GM12878 (cell line): ENCODE results near the gene WNT5A. TPM values are rescaled to one million over a fixed set of nuclear protein-coding genes. Genes with fewer than 3 reads are reported as not detected.

Experiments used
- ATAC-seq: fragments of 200-7000 bp; cut with Tn5 transposase; 3 replicates; pipeline ENCODE4 v1.9.1; 2020; ENCODE audit warnings: mild to moderate bottlenecking, moderate library complexity
- BruUV-seq: library from RNA; stranded (reverse); fragments of 400-500 nt; replicated peaks from 2 replicates; lab custom pipeline; 2021; lab: Mats Ljungman, UMichigan
- CTCF ChIA-PET: fragments of 300-600 bp; sonication (Branson Sonifier 250); formaldehyde crosslinking; extraction: SDS; loops from one replicate; lab custom pipeline; 2021; ENCODE audit warnings: inconsistent platforms; lab: Yijun Ruan, JAX
- POLR2A ChIA-PET: fragments of 350-600 bp; formaldehyde crosslinking; extraction: SDS; loops from one replicate; lab custom pipeline; 2021; ENCODE audit warnings: inconsistent platforms; lab: Charles Lee
- RAD21 ChIA-PET: fragments of 300-600 bp; sonication (Branson Sonifier 250); formaldehyde crosslinking; loops from one replicate; lab custom pipeline; 2023; ENCODE audit warnings: antibody characterized with exemption; ENCODE audit not compliant: unreplicated experiment; lab: Charles Lee
- SMC1A ChIA-PET: fragments of 300-600 bp; sonication (Branson Sonifier 250); formaldehyde crosslinking; loops from one replicate; lab custom pipeline; 2023; ENCODE audit not compliant: unreplicated experiment, uncharacterized antibody; lab: Charles Lee
- DNase-seq: peaks from one replicate; pipeline ENCODE4 v3.0.0-alpha.2; 2011; ENCODE audit warnings: low read depth, low spot score
- FAIRE-seq: peaks from 3 replicates; lab custom pipeline; 2011; peaks lifted over from hg19 to GRCh38; lab: Jason Lieb, UNC
- H2AFZ ChIP-seq: 2 replicates; pipeline ENCODE4 v1.6.0; 2011; ENCODE audit warnings: low read depth, low read length, control low read depth; ENCODE audit not compliant: control insufficient read depth
- H3K27ac ChIP-seq: 2 replicates; pipeline ENCODE4 v1.5.1; 2011; ENCODE audit warnings: control low read depth; ENCODE audit not compliant: control insufficient read depth, insufficient read depth
- H3K27me3 ChIP-seq, 2 experiments: replicated peaks in 1 of 2; 2 replicates each; pipeline versions ENCODE4 v1.6.0 to v1.6.1; 2011; ENCODE audit warnings: low read length in 1 of 2; ENCODE audit not compliant: control insufficient read depth in 2 of 2, insufficient read depth in 2 of 2
- H3K36me3 ChIP-seq, 2 experiments: 2 replicates each; pipeline ENCODE4 v1.5.1; 2011; ENCODE audit warnings: low read length in 1 of 2; ENCODE audit not compliant: control insufficient read depth in 2 of 2, insufficient read depth in 2 of 2
- H3K4me1 ChIP-seq: 2 replicates; pipeline ENCODE4 v1.6.1; 2011; ENCODE audit warnings: mild to moderate bottlenecking, low read length, moderate library complexity, mixed read lengths; ENCODE audit not compliant: control insufficient read depth, insufficient read depth
- H3K4me2 ChIP-seq: 2 replicates; pipeline ENCODE4 v1.6.0; 2011; ENCODE audit warnings: control low read depth; ENCODE audit not compliant: control insufficient read depth, insufficient read depth
- H3K4me3 ChIP-seq: fragments of 200-600 bp; sonication (generic); 2 replicates; pipeline ENCODE4 v1.5.1; 2016
- H3K79me2 ChIP-seq: 2 replicates; pipeline ENCODE4 v1.6.0; 2011; ENCODE audit warnings: low read length; ENCODE audit not compliant: control insufficient read depth, insufficient read depth
- H3K9ac ChIP-seq: 2 replicates; pipeline ENCODE4 v1.8.0; 2011; ENCODE audit warnings: low read length, control low read depth, mixed read lengths; ENCODE audit not compliant: control insufficient read depth, insufficient read depth
- H3K9me3 ChIP-seq: replicated peaks from 3 replicates; pipeline ENCODE4 v1.5.1; 2011; ENCODE audit warnings: mild to moderate bottlenecking, low read length; ENCODE audit not compliant: control insufficient read depth, insufficient read depth
- H4K20me1 ChIP-seq: 2 replicates; pipeline ENCODE4 v1.6.0; 2011; ENCODE audit not compliant: control insufficient read depth, insufficient read depth
- BACH1 ChIP-seq: fragments of 450-650 bp; IDR thresholded peaks from 2 replicates; pipeline ENCODE4 v1.6.1; 2017; ENCODE audit warnings: mild to moderate bottlenecking, borderline replicate concordance
- BCLAF1 ChIP-seq: fragments of 450-650 bp; IDR thresholded peaks from 2 replicates; pipeline ENCODE4 v1.6.1; 2017; ENCODE audit warnings: antibody characterized with exemption, mild to moderate bottlenecking, moderate library complexity
- CHD1 ChIP-seq: IDR thresholded peaks from 2 replicates; pipeline ENCODE4 v1.6.1; 2012; ENCODE audit warnings: low read depth, low read length, improper control_type of control experiment
- FOXK2 ChIP-seq: fragments of 450-650 bp; IDR thresholded peaks from 2 replicates; pipeline ENCODE4 v1.6.1; 2017; ENCODE audit warnings: mild to moderate bottlenecking, moderate library complexity
- JUNB ChIP-seq: IDR thresholded peaks from 2 replicates; pipeline ENCODE4 v1.6.1; 2016; ENCODE audit warnings: antibody characterized with exemption, mild to moderate bottlenecking
- KAT2A ChIP-seq: conservative IDR thresholded peaks from 2 replicates; pipeline ENCODE4 v1.6.1; 2011; ENCODE audit warnings: low read depth, low read length; ENCODE audit not compliant: control insufficient read depth
- KLF5 ChIP-seq: fragments of 450-650 bp; IDR thresholded peaks from 2 replicates; pipeline ENCODE4 v1.6.1; 2014; ENCODE audit warnings: mild to moderate bottlenecking; ENCODE audit not compliant: partially characterized antibody
- NKRF ChIP-seq: fragments of 450-650 bp; conservative IDR thresholded peaks from 2 replicates; pipeline ENCODE4 v1.6.1; 2017; ENCODE audit warnings: mild to moderate bottlenecking, moderate library complexity
- POLR2AphosphoS5 ChIP-seq: IDR thresholded peaks from 2 replicates; pipeline ENCODE4 v1.6.1; 2011; ENCODE audit warnings: mild to moderate bottlenecking, low read length, inconsistent platforms
- RB1 ChIP-seq: fragments of 450-650 bp; formaldehyde crosslinking; IDR thresholded peaks from 2 replicates; pipeline ENCODE4 v1.6.1; 2017; ENCODE audit warnings: mild to moderate bottlenecking, borderline replicate concordance
- SIX5 ChIP-seq: IDR thresholded peaks from 2 replicates; pipeline ENCODE4 v1.6.1; 2011; ENCODE audit warnings: mild to moderate bottlenecking, low read depth, low read length, moderate library complexity; ENCODE audit not compliant: severe bottlenecking
- SMARCA5 ChIP-seq: fragments of 450-650 bp; IDR thresholded peaks from 2 replicates; pipeline ENCODE4 v1.6.1; 2017; ENCODE audit warnings: mild to moderate bottlenecking
- SREBF2 ChIP-seq: IDR thresholded peaks from 2 replicates; pipeline ENCODE4 v1.6.1; 2012; ENCODE audit warnings: mild to moderate bottlenecking, low read length
- TAF1 ChIP-seq: IDR thresholded peaks from 2 replicates; pipeline ENCODE4 v1.6.1; 2011; ENCODE audit warnings: mild to moderate bottlenecking, low read depth, low read length, borderline replicate concordance
- TCF7 ChIP-seq: IDR thresholded peaks from 2 replicates; pipeline ENCODE4 v1.6.1; 2014; ENCODE audit warnings: antibody characterized with exemption, borderline replicate concordance
- ZBED1 ChIP-seq: IDR thresholded peaks from 2 replicates; pipeline ENCODE4 v1.6.1; 2016; ENCODE audit warnings: borderline replicate concordance
- ZSCAN29 ChIP-seq: fragments of 450-650 bp; IDR thresholded peaks from 2 replicates; pipeline ENCODE4 v1.6.1; 2017; ENCODE audit warnings: mild to moderate bottlenecking, moderate library complexity
- WGBS: methylation state at CpG from one replicate; pipeline ENCODE4 v1.1.6; 2016; ENCODE audit warnings: low lambda C conversion rate; ENCODE audit not compliant: insufficient replicate concordance, insufficient coverage; ENCODE audit errors: missing lambda C conversion rate; 5-methylcytosine and 5-hydroxymethylcytosine counted together
- in situ Hi-C: fragments of 300-500 bp; cut with MboI; formaldehyde crosslinking; loops from 9 replicates; pipeline ENCODE4 v1.14.3; 2018; ENCODE audit warnings: mixed read lengths
- intact Hi-C: fragments of 100-400 bp; cut with micrococcal nuclease; formaldehyde crosslinking; loops from one replicate; pipeline ENCODE4 v1.14.2; 2022; ENCODE audit not compliant: unreplicated experiment
- polyA plus RNA-seq, 11 experiments: library from polyadenylated mRNA; depleted of rRNA in 4 of 11; unstranded in 6 of 11; stranded (reverse) in 5 of 11; fragments of >200 nt; fragmentation: Nextera tagmentation in 4 of 11; fragmentation: Illumina TruSeq in 1 of 11; extraction: Ambion mirVana in 4 of 11; extraction: Trizol in 1 of 11; gene quantifications; 1 replicate in 1 of 11; 2 replicates in 10 of 11; pipeline versions ENCODE4 v1.2.1 to v1.2.3, GENCODE V29; 2011 to 2016; ENCODE audit warnings: inconsistent platforms in 2 of 11, missing spikeins in 2 of 11, low read depth in 1 of 11
- total RNA-seq, 4 experiments: library from RNA; depleted of rRNA in 3 of 4; stranded (reverse); fragments of >200 nt in 3 of 4; fragmentation: Illumina TruSeq in 1 of 4; extraction: Trizol in 1 of 4; gene quantifications; 2 replicates each; pipeline versions ENCODE4 v1.2.1 to v1.2.3, GENCODE V29; 2013 to 2021
- TF ChIP-seq, protein P1 (sequence below): IDR thresholded peaks from 2 replicates; pipeline ENCODE4 v1.6.1; 2011; ENCODE audit warnings: low read depth, low read length, improper control_type of control experiment, borderline replicate concordance
- TF ChIP-seq, protein P2 (sequence below): IDR thresholded peaks from 2 replicates; pipeline ENCODE4 v1.6.1; 2011; ENCODE audit warnings: mild to moderate bottlenecking, low read depth, low read length, moderate library complexity; ENCODE audit not compliant: insufficient replicate concordance

Gene WNT5A
- total and polyA plus RNA-seq, 10 of the 15 experiments (the other 5 are each of a cell fraction or from before 2014, with no cell fraction given) = 0.06 to 2.8 (median 0.39) TPM

DNA sequence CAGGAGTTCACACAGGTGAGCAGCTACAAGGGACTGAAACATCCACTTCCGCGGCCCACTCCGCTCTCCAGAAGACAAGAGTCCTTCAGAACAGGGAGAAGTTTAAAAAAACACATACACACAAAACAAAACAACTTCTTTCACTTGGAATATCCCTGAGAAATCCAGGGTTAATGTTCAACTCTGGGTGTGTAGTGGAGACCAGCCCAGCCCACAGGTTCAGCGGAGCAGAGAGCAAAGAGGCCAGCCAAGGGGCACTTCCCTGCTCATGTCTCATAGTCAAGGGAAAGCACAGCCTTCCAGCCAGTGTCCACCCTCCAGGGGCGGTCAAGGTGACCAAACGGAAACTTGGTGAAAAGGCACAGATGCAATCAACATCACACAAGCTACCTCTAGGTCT is 41.6 kb downstream of the WNT5A start (continued):
- no peak for TF ChIP-seq ZBED1

- Histone ChIP-seq H2AFZ (no peak overlapping the region), H3K27ac (no peak overlapping the region), H3K4me3 (no peak overlapping the region), H3K4me1 (no peaks in the 10 kb centered on the region), H3K4me2 (no peak overlapping the region), H3K27me3 (no peaks in the 10 kb centered on the region; a peak in 1 of 4 replicates), H4K20me1 (no peaks in the 10 kb centered on the region), H3K9ac (no peak overlapping the region), H3K9me3 (no peaks in the 10 kb centered on the region), H3K79me2 (no peaks in the 10 kb centered on the region), H3K36me3 (no peaks in the 10 kb centered on the region)
- RAD21 ChIA-PET = no interaction called here
- in situ Hi-C loops = no loop called here
- 0% methylated on average over 3 of the region's 3 CpGs for WGBS
- intact Hi-C loops = no loop called here
- POLR2A ChIA-PET = no interaction called here
- no TSS peak for BruUV-seq
- SMC1A ChIA-PET = no interaction called here
- CTCF ChIA-PET = interaction anchor here (0.6 kb wide), 1 partner anchor 111 kb away, joined by 5 read pairs; no protein-coding TSS in a partner anchor
- DNase-seq = no peak
- no peak for FAIRE-seq
- no peak for ATAC-seq
- TF ChIP-seq CHD1 (no peak), FOXK2 (no peak), ZSCAN29 (no peak), TCF7 (no peak), BACH1 (no peak), RB1 (no peak), BCLAF1 (no peak), POLR2AphosphoS5 (no peak), SREBF2 (no peak), SMARCA5 (no peak), KAT2A (no peak), NKRF (no peak), SIX5 (no peak), KLF5 (no peak), JUNB (no peak), TAF1 (no peak)
- TF ChIP-seq, protein P1, sequence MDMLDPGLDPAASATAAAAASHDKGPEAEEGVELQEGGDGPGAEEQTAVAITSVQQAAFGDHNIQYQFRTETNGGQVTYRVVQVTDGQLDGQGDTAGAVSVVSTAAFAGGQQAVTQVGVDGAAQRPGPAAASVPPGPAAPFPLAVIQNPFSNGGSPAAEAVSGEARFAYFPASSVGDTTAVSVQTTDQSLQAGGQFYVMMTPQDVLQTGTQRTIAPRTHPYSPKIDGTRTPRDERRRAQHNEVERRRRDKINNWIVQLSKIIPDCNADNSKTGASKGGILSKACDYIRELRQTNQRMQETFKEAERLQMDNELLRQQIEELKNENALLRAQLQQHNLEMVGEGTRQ = no peak
- TF ChIP-seq, protein P2, sequence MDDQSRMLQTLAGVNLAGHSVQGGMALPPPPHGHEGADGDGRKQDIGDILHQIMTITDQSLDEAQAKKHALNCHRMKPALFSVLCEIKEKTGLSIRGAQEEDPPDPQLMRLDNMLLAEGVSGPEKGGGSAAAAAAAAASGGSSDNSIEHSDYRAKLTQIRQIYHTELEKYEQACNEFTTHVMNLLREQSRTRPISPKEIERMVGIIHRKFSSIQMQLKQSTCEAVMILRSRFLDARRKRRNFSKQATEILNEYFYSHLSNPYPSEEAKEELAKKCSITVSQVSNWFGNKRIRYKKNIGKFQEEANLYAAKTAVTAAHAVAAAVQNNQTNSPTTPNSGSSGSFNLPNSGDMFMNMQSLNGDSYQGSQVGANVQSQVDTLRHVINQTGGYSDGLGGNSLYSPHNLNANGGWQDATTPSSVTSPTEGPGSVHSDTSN = no peak
Observed at GRCh38 chr3:55443346-55443745, 43.8 kb downstream of the WNT5A start.
